Urinary bladder (tissue), 4 donors: ENCODE measurements around the gene MACROD2. TPM values are rescaled to one million over a fixed set of nuclear protein-coding genes. Genes with fewer than 3 reads are reported as not detected.

Source experiments
- DNase-seq: peaks from one replicate; pipeline ENCODE4 v3.0.0-alpha.2; 2015; ENCODE audit errors: extremely low spot score
- H3K27ac ChIP-seq: one replicate; pipeline ENCODE4 v1.5.1; 2013; ENCODE audit warnings: low read depth, mild to moderate bottlenecking, moderate library complexity
- H3K36me3 ChIP-seq: one replicate; pipeline ENCODE4 v1.6.1; 2013; ENCODE audit warnings: mild to moderate bottlenecking, moderate library complexity; ENCODE audit not compliant: insufficient read depth
- H3K4me1 ChIP-seq: one replicate; pipeline ENCODE4 v1.6.1; 2013; ENCODE audit warnings: mild to moderate bottlenecking, moderate library complexity; ENCODE audit not compliant: insufficient read depth
- H3K4me3 ChIP-seq: one replicate; pipeline ENCODE4 v1.5.1; 2013; ENCODE audit warnings: low read depth, low read length
- WGBS: extraction: QIAGEN DNeasy Blood & Tissue Kit; methylation state at CpG from one replicate; pipeline ENCODE4 v1.1.7; 2013; 5-methylcytosine and 5-hydroxymethylcytosine counted together
- polyA plus RNA-seq: library from polyadenylated mRNA; stranded (reverse); fragments of 200-250 nt; gene quantifications from one replicate; pipeline ENCODE4 v1.2.3, GENCODE V29; 2013
- total RNA-seq: library from RNA; depleted of rRNA; stranded (reverse); fragments of >200 nt; gene quantifications from one replicate; pipeline ENCODE4 v1.2.3, GENCODE V29; 2014
- donor health status: healthy with polysubstance abuse.
- donor health status: healthy.

The MACROD2 gene
- total and polyA plus RNA-seq, 2 donors: 3.0 to 28.2 TPM

GRCh38 chr20:14313341-14314020 is 318.2 kb downstream of the MACROD2 start:
- H3K4me1 ChIP-seq: no peaks in the 10 kb centered on the region
- no peaks in the 10 kb centered on the region for H3K36me3 ChIP-seq
- WGBS: 64% methylated on average over 2 of the region's 2 CpGs
- H3K27ac ChIP-seq: no peak overlapping the region
- H3K4me3 ChIP-seq: no peak overlapping the region
- no peak for DNase-seq

- DNase-seq: no peak
- Histone ChIP-seq H3K4me3 (no peak overlapping the region), H3K4me1 (no peaks in the 10 kb centered on the region), H3K36me3 (no peaks in the 10 kb centered on the region), H3K27ac (no peak overlapping the region)
- 81% methylated on average over 1 of the region's 1 CpG for WGBS
Measured at GRCh38 chr20:14319704-14320103, 324.4 kb downstream of the MACROD2 start.

- H3K4me3 ChIP-seq: no peak overlapping the region
- H3K36me3 ChIP-seq: no peaks in the 10 kb centered on the region
- no peak overlapping the region for H3K27ac ChIP-seq
- 87% methylated on average over 6 of the region's 6 CpGs for WGBS
- H3K4me1 ChIP-seq: no peaks in the 10 kb centered on the region
- DNase-seq: no peak
Measured at GRCh38 chr20:14331646-14332045, 336.3 kb downstream of the MACROD2 start.

- DNase-seq: no peak
- H3K4me1 ChIP-seq: no peaks in the 10 kb centered on the region
- no peaks in the 10 kb centered on the region for H3K36me3 ChIP-seq
- no peak overlapping the region for H3K4me3 ChIP-seq
- 76% methylated on average over 2 of the region's 2 CpGs for WGBS
- no peak overlapping the region for H3K27ac ChIP-seq
Measured at GRCh38 chr20:14332866-14333265, 337.6 kb downstream of the MACROD2 start.

GRCh38 chr20:14333721-14334120 is 338.4 kb downstream of the MACROD2 start:
- WGBS: 46% methylated on average over 3 of the region's 3 CpGs
- Histone ChIP-seq H3K36me3 (no peaks in the 10 kb centered on the region), H3K27ac (no peak overlapping the region), H3K4me1 (no peaks in the 10 kb centered on the region), H3K4me3 (no peak overlapping the region)
- no peak for DNase-seq

- no peaks in the 10 kb centered on the region for H3K4me1 ChIP-seq
- 9% methylated on average over 3 of the region's 3 CpGs for WGBS
- H3K36me3 ChIP-seq: no peaks in the 10 kb centered on the region
- peak; percentile 64 for DNase-seq
- H3K27ac ChIP-seq: no peak overlapping the region
- no peak overlapping the region for H3K4me3 ChIP-seq
Measured at GRCh38 chr20:14334306-14334930, 339.1 kb downstream of the MACROD2 start.

- DNase-seq: no peak
- Histone ChIP-seq H3K4me3 (no peak overlapping the region), H3K36me3 (no peaks in the 10 kb centered on the region), H3K4me1 (no peaks in the 10 kb centered on the region), H3K27ac (no peak overlapping the region)
Measured at GRCh38 chr20:14335052-14335451, 339.7 kb downstream of the MACROD2 start.

GRCh38 chr20:14336686-14337085 is 341.4 kb downstream of the MACROD2 start:
- H3K27ac ChIP-seq: no peak overlapping the region
- no peaks in the 10 kb centered on the region for H3K36me3 ChIP-seq
- peak overlapping the region; percentile 17 for H3K4me3 ChIP-seq
- H3K4me1 ChIP-seq: no peaks in the 10 kb centered on the region
- DNase-seq: peak; percentile 42
- WGBS: 17% methylated on average over 4 of the region's 4 CpGs

GRCh38 chr20:14337400-14338171 is 342.3 kb downstream of the MACROD2 start, which contains the start of gene FLRT3:
Gene FLRT3 (minus strand): TSS chr20:14337612. CDS start chr20:14327506, 10,106 bp downstream.
- H3K4me3 ChIP-seq: peak within 1 kb of the TSS; percentile 17
- no peaks in the 10 kb centered on the region for H3K4me1 ChIP-seq
- 22% methylated on average over 12 of the region's 12 CpGs for WGBS
- H3K27ac ChIP-seq: no peak within 1 kb of the TSS
- H3K36me3 ChIP-seq: no peaks in the 10 kb centered on the region
- peak; percentile 97 for DNase-seq

GRCh38 chr20:14341801-14342200 is 346.5 kb downstream of the MACROD2 start:
- no peaks in the 10 kb centered on the region for H3K4me1 ChIP-seq
- no peaks in the 10 kb centered on the region for H3K36me3 ChIP-seq
- no peak overlapping the region for H3K27ac ChIP-seq
- no peak overlapping the region for H3K4me3 ChIP-seq
- 43% methylated on average over 4 of the region's 4 CpGs for WGBS
- no peak for DNase-seq

GRCh38 chr20:14342918-14343317 is 347.6 kb downstream of the MACROD2 start:
- no peaks in the 10 kb centered on the region for H3K36me3 ChIP-seq
- 87% methylated on average over 1 of the region's 1 CpG for WGBS
- no peak overlapping the region for H3K27ac ChIP-seq
- no peaks in the 10 kb centered on the region for H3K4me1 ChIP-seq
- no peak for DNase-seq
- no peak overlapping the region for H3K4me3 ChIP-seq

- Histone ChIP-seq H3K27ac (no peak overlapping the region), H3K36me3 (no peaks in the 10 kb centered on the region)
- 84% methylated on average over 2 of the region's 2 CpGs for WGBS
Measured at GRCh38 chr20:14343491-14344065, 348.3 kb downstream of the MACROD2 start.

GRCh38 chr20:14344746-14345145 is 349.4 kb downstream of the MACROD2 start:
- no peak for DNase-seq
- no peak overlapping the region for H3K27ac ChIP-seq
- H3K36me3 ChIP-seq: no peaks in the 10 kb centered on the region
- WGBS: 61% methylated on average over 1 of the region's 1 CpG
- H3K4me3 ChIP-seq: no peak overlapping the region
- H3K4me1 ChIP-seq: no peaks in the 10 kb centered on the region

More at GRCh38 chr20:14343491-14344065, 348.3 kb downstream of the MACROD2 start:
- Histone ChIP-seq H3K4me1 (no peaks in the 10 kb centered on the region), H3K4me3 (no peak overlapping the region)
- no peak for DNase-seq
